ENCODE data around the gene GMDS. TPM values are rescaled to one million over a fixed set of nuclear protein-coding genes. Genes with fewer than 3 reads are reported as not detected.

The GMDS gene
- total RNA-seq, 2 donors from 2014 or later = 25.4 to 29.5 TPM

DNA sequence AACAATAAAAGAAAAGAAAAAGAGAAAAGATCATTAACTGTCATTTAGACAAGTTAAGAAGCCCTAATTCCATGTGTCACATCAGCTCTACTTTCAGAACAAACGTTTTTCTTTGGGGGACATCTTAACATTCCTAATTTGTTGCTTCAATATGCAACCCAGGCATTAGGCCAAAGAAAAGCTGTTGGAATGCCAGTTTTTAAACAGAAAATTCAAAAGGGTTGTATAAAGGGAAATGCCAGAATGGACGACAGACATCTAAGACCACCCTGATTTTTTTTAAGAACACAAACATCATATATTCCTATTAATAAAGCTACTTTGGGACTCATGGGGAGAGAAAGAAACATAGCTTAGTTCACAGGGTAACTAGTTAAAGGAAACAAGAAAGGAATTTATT lies 315.0 kb downstream of the GMDS start:
- Histone ChIP-seq H3K9ac (ENCODE audit: extremely low read depth, low read length, poor library complexity, severe bottlenecking) (no peak overlapping the region), H3K27ac (ENCODE audit: low read depth, low read length) (no peak overlapping the region), H3K9me3 (ENCODE audit: control insufficient read depth, low read length) (no peaks in the 10 kb centered on the region), H3K4me1 (ENCODE audit: control insufficient read depth, insufficient read depth, low read length) (no peaks in the 10 kb centered on the region), H3K4me3 (ENCODE audit: low read length) (no peak overlapping the region), H3K27me3 (ENCODE audit: control insufficient read depth, insufficient read depth, low read length, poor library complexity, severe bottlenecking) (no peaks in the 10 kb centered on the region), H3K36me3 (ENCODE audit: control insufficient read depth, insufficient read depth, low read length) (no peaks in the 10 kb centered on the region)
- no peaks in the 10 kb centered on the region for H3K36me3 Mint-ChIP-seq (ENCODE audit: low read depth)
- H3K4me1 Mint-ChIP-seq = peaks cover 5% of the 10 kb centered on the region
- no peak overlapping the region for H3K27ac Mint-ChIP-seq
- DNase-seq = no peak
- no peak overlapping the region for H3K4me3 Mint-ChIP-seq
- 62 to 100% methylated on average over 1 of the region's 2 CpGs for WGBS, 2 experiments (ENCODE audit: insufficient coverage in 1 of 2, insufficient read length in 1 of 2)
- no peaks in the 10 kb centered on the region for H3K27me3 Mint-ChIP-seq (ENCODE audit: insufficient read depth)
- TF ChIP-seq CTCF (conservative IDR thresholded peaks at IDR 0.05) = no peak
- H3K9me3 Mint-ChIP-seq = no peaks in the 10 kb centered on the region

DNA sequence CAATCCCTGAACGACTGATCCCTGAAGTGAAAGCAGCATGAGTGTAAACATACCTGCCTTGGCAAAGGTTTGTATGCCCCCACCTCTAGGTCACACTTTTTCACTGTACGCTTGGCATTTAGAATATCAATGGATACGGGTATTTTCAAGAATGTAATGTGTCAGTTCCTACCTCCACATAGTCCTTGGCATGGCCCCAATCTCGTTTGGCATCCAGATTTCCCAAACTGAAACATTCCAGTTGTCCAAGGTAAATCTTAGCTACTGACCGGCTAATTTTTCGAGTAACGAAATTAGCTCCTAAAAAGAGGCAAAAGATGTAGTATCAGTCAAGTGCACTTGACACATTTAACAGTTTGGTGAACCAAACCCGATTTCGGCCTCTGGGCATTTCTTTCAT lies 315.5 kb downstream of the GMDS start:
- H3K27ac Mint-ChIP-seq = no peak overlapping the region
- no peak for TF ChIP-seq CTCF (conservative IDR thresholded peaks at IDR 0.05)
- Histone ChIP-seq H3K27me3 (ENCODE audit: control insufficient read depth, insufficient read depth, low read length, poor library complexity, severe bottlenecking) (no peaks in the 10 kb centered on the region), H3K4me3 (ENCODE audit: low read length) (no peak overlapping the region), H3K9me3 (ENCODE audit: control insufficient read depth, low read length) (no peaks in the 10 kb centered on the region), H3K27ac (ENCODE audit: low read depth, low read length) (no peak overlapping the region), H3K9ac (ENCODE audit: extremely low read depth, low read length, poor library complexity, severe bottlenecking) (no peak overlapping the region), H3K4me1 (ENCODE audit: control insufficient read depth, insufficient read depth, low read length) (no peaks in the 10 kb centered on the region), H3K36me3 (ENCODE audit: control insufficient read depth, insufficient read depth, low read length) (no peaks in the 10 kb centered on the region)
- H3K4me3 Mint-ChIP-seq = no peak overlapping the region
- H3K27me3 Mint-ChIP-seq (ENCODE audit: insufficient read depth) = no peaks in the 10 kb centered on the region
- H3K4me1 Mint-ChIP-seq = peaks cover 5% of the 10 kb centered on the region
- DNase-seq = no peak
- no peaks in the 10 kb centered on the region for H3K9me3 Mint-ChIP-seq
- H3K36me3 Mint-ChIP-seq (ENCODE audit: low read depth) = no peaks in the 10 kb centered on the region
- 96% methylated on average over 8 to 9 of the region's 9 CpGs for WGBS, 2 experiments (ENCODE audit: insufficient coverage in 1 of 2, insufficient read length in 1 of 2)

DNA sequence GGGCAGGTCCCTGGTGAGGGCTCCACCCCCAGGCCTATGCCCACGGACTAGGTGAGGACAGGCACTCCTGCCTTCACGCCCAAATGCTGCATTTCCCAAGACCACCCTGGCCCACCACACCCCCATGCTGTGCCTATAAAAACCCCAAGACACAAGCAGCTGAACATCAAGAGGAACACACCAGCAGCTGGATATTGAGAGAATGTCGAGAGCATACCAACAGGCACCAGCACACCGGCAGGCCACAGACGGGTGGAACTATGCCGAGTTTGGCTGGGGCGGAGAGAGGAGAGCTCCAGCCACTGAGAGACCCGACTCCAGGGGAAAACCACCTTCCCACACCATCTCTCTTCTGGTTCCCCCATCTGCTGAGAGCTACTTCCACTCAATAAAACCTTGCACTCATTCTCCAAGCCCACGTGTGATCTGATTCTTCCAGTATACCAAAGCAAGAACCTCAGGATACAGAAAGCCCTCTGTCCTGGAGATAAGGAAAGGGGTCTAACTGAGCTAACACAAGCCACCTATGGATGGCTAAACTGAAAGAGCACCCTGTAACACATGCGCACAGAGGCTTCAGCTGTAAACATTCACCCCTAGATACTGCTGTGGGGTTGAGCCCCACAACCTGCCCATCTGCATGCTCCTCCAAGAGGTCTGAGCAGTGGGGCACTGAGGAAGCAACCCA lies 319.5 kb downstream of the GMDS start:
- DNase-seq = no peak
- no peak overlapping the region for H3K4me3 Mint-ChIP-seq
- no peaks in the 10 kb centered on the region for H3K9me3 Mint-ChIP-seq
- no peak for TF ChIP-seq CTCF (conservative IDR thresholded peaks at IDR 0.05)
- H3K27ac ChIP-seq (ENCODE audit: low read depth, low read length) = no peak overlapping the region
- no peak overlapping the region for H3K27ac Mint-ChIP-seq
- no peak overlapping the region for H3K4me3 ChIP-seq (ENCODE audit: low read length)
- no peak overlapping the region for H3K9ac ChIP-seq (ENCODE audit: extremely low read depth, low read length, poor library complexity, severe bottlenecking)
- 87 to 94% methylated on average over 3 to 10 of the region's 10 CpGs for WGBS, 2 experiments (ENCODE audit: insufficient coverage in 1 of 2, insufficient read length in 1 of 2)
- no peaks in the 10 kb centered on the region for H3K9me3 ChIP-seq (ENCODE audit: control insufficient read depth, low read length)
- H3K36me3 ChIP-seq (ENCODE audit: control insufficient read depth, insufficient read depth, low read length) = no peaks in the 10 kb centered on the region
- H3K4me1 ChIP-seq (ENCODE audit: control insufficient read depth, insufficient read depth, low read length) = no peaks in the 10 kb centered on the region
- H3K36me3 Mint-ChIP-seq (ENCODE audit: low read depth) = no peaks in the 10 kb centered on the region
- H3K27me3 ChIP-seq (ENCODE audit: control insufficient read depth, insufficient read depth, low read length, poor library complexity, severe bottlenecking) = no peaks in the 10 kb centered on the region
- no peaks in the 10 kb centered on the region for H3K27me3 Mint-ChIP-seq (ENCODE audit: insufficient read depth)
- peaks cover 8% of the 10 kb centered on the region for H3K4me1 Mint-ChIP-seq

Measured in endodermal cell (in vitro differentiated cells).